HepG2 (cell line): ENCODE data around the gene ZNF277. TPM values are rescaled to one million over a fixed set of nuclear protein-coding genes. Genes with fewer than 3 reads are reported as not detected.

Experiments
- AHDC1 ChIP-seq: sonication (generic); formaldehyde crosslinking; IDR thresholded peaks from 2 replicates; pipeline ENCODE4 v1.5.1; 2020; ENCODE audit warnings: mild to moderate bottlenecking, missing genetic modification reagents, borderline replicate concordance
- ARID5B ChIP-seq: IDR thresholded peaks from 2 replicates; pipeline ENCODE4 v1.4.0; 2020; ENCODE audit warnings: mild to moderate bottlenecking, missing genetic modification reagents
- ATF3 ChIP-seq: sonication (generic); formaldehyde crosslinking; IDR thresholded peaks from 2 replicates; pipeline ENCODE4 v1.4.0; 2020; ENCODE audit warnings: missing genetic modification reagents
- CBFB ChIP-seq: sonication (generic); formaldehyde crosslinking; IDR thresholded peaks from 2 replicates; pipeline ENCODE4 v1.4.0; 2020; ENCODE audit warnings: missing genetic modification reagents
- DPF2 ChIP-seq: sonication (generic); formaldehyde crosslinking; IDR thresholded peaks from 2 replicates; pipeline ENCODE4 v1.4.0; 2020; ENCODE audit warnings: mild to moderate bottlenecking, low read depth, missing genetic modification reagents, borderline replicate concordance
- ELF4 ChIP-seq: sonication (generic); formaldehyde crosslinking; IDR thresholded peaks from 2 replicates; pipeline ENCODE4 v1.5.0; 2020; ENCODE audit warnings: missing genetic modification reagents, mild to moderate bottlenecking, moderate library complexity, borderline replicate concordance
- FOXA1 ChIP-seq, 2 experiments: fragments of 450-650 bp in 1 of 2; sonication (generic) in 1 of 2; formaldehyde crosslinking in 1 of 2; IDR thresholded peaks; 2 replicates each; pipeline versions ENCODE4 v1.4.0 to v1.6.1; 2016 to 2020; ENCODE audit warnings: missing genetic modification reagents in 1 of 2
- HMGXB3 ChIP-seq: sonication (generic); formaldehyde crosslinking; IDR thresholded peaks from 2 replicates; pipeline ENCODE4 v1.4.0; 2020; ENCODE audit warnings: missing genetic modification reagents, borderline replicate concordance
- MEF2D ChIP-seq: sonication (generic); formaldehyde crosslinking; IDR thresholded peaks from 2 replicates; pipeline ENCODE4 v1.5.1; 2020; ENCODE audit warnings: mild to moderate bottlenecking, missing genetic modification reagents
- MIXL1 ChIP-seq: IDR thresholded peaks from 2 replicates; pipeline ENCODE4 v1.6.1; 2016
- THAP11 ChIP-seq: IDR thresholded peaks from 2 replicates; pipeline ENCODE4 v1.6.1; 2016; ENCODE audit warnings: missing biosample characterization, missing genetic modification reagents
- TSC22D2 ChIP-seq: sonication (generic); formaldehyde crosslinking; IDR thresholded peaks from 2 replicates; pipeline ENCODE4 v1.5.1; 2020; ENCODE audit warnings: missing genetic modification reagents, mild to moderate bottlenecking, borderline replicate concordance
- ZBTB20 ChIP-seq: sonication (generic); formaldehyde crosslinking; IDR thresholded peaks from 2 replicates; pipeline ENCODE4 v1.8.1; 2023; ENCODE audit warnings: missing genetic modification reagents, low read depth, mild to moderate bottlenecking, borderline replicate concordance
- ZNF235 ChIP-seq: sonication (generic); formaldehyde crosslinking; IDR thresholded peaks from 2 replicates; pipeline ENCODE4 v1.8.1; 2023; ENCODE audit warnings: mild to moderate bottlenecking, missing genetic modification reagents, borderline replicate concordance
- ZNF674 ChIP-seq: sonication (generic); formaldehyde crosslinking; IDR thresholded peaks from 2 replicates; pipeline ENCODE4 v1.5.0; 2020; ENCODE audit warnings: low read depth, mild to moderate bottlenecking, missing genetic modification reagents
- polyA plus RNA-seq, 8 experiments: library from polyadenylated mRNA; depleted of rRNA in 3 of 8; stranded (reverse) in 7 of 8; unstranded in 1 of 8; fragments of >200 nt; fragmentation: Illumina TruSeq in 4 of 8; extraction: Trizol in 4 of 8; gene quantifications; 2 replicates each; pipeline versions ENCODE4 v1.2.1 to v1.2.3, GENCODE V29; 2011 to 2016; ENCODE audit warnings: low read depth in 4 of 8, missing spikeins in 1 of 8, mixed read lengths in 1 of 8; ENCODE audit not compliant: insufficient read depth in 1 of 8
- total RNA-seq, 5 experiments: library from RNA; depleted of rRNA; stranded (reverse); fragments of >200 nt; fragmentation: Illumina TruSeq; extraction: Trizol; gene quantifications; 2 replicates each; pipeline ENCODE4 v1.2.3, GENCODE V29; 2016; ENCODE audit warnings: low read depth in 1 of 5

ZNF277 gene
- total and polyA plus RNA-seq, 2 of the 13 experiments (the other 11 are each of a cell fraction or from before 2014, with no cell fraction given) = 29.1 to 30.1 TPM

GRCh38 chr7:112236597-112236996 lies 30.1 kb downstream of the ZNF277 start (continued):
- TF ChIP-seq ZNF235 (CRISPR knock-in tag) (no peak), MEF2D (no peak), THAP11 (CRISPR knock-in tag) (peak; percentile 35; the same call in 1 of the 2 replicates), HMGXB3 (CRISPR knock-in tag) (no peak), ZBTB20 (peak; percentile 99; the same call in 1 of the 2 replicates), TSC22D2 (CRISPR knock-in tag) (no peak), ELF4 (CRISPR knock-in tag) (no peak), FOXA1 (IDR thresholded peaks at IDR 0.05) (peak; percentile 64), FOXA1 (CRISPR knock-in tag; IDR thresholded peaks at IDR 0.05) (peak; percentile 34), ZNF674 (CRISPR knock-in tag) (no peak), MIXL1 (CRISPR knock-in tag) (peak; percentile 53; the same call in 1 of the 2 replicates), DPF2 (no peak), AHDC1 (CRISPR knock-in tag) (peak; percentile 92; the same call in 1 of the 2 replicates), ATF3 (CRISPR knock-in tag) (no peak), CBFB (CRISPR knock-in tag) (peak; percentile 68; the same call in 1 of the 2 replicates), ARID5B (CRISPR knock-in tag) (peak; percentile 84)
